Measurements from ENCODE around the gene LILRA1.

- TF ChIP-seq CTCF (conservative IDR thresholded peaks at IDR 0.05; ENCODE audit: low read depth, low read length) (no peak), EZH2 (IDR thresholded peaks at IDR 0.05; ENCODE audit: borderline replicate concordance, low read depth, low read length, poor library complexity, severe bottlenecking) (no peak)
These were observed 53.0 kb downstream of the LILRA1 start for GRCh38 chr19:54646331-54646841.
